AG20443 (cell line): ENCODE data around the gene PTPRR.

Experiments used
- DNase-seq: peaks from one replicate; pipeline ENCODE4 v3.0.0; 2012; ENCODE audit warnings: low spot score, mixed read lengths

PTPRR gene

DNA sequence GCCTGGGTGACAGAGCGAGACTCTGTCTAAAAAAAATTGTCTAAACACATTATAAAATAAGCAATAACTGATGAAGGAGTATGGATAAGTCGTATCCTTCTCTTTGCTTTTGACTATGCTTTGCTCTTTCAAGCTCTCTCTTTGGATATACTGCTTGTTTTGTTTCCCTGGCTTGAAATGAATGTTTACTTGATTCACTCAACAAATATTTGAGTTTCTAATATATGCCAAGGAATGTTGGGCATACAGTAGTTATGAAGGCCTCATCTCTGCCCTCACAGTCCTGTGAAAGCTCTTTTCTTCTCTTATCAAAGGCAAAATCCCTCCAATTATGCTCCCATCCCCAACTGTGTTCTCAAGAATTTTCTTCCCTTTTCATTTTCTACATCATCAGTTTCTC lies 123.5 kb downstream of the PTPRR start:
- DNase-seq = no peak

DNA sequence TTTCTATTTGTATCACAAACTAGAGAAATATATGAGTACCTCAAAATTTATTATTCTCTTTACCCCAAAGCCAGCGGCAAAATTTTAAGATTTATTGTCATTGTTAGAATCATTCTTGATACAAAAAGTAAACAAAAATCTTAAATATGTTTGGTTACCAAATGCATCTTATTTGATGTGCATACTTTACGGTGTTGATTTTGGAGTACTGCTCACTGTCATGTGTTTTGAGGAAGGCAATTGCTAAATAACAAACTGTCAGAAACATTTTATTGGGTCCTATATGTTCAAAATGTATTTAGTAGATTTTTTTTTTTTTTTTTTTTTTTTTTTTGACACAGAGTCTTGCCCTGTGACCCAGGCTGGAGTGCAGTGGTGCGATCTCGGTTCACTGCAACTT lies 124.9 kb downstream of the PTPRR start:
- no peak for DNase-seq

DNA sequence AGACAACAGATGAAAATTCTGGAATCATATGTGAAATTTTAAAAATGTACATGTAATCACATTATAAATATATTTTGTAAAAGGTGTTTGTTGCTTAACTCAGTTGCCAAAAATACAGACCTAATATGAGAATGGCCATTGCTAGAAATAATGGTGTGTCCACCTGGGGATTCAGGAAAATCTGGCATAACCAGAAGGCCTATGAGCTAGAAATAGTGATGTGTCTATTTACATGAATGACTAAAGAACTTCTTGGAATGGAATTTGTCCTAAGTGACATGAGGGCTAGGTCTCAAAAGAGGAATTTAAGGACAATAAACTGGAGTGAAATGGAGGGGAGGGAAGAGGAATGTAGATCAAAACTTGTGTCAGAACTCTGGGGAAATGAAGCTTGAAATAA lies 126.4 kb downstream of the PTPRR start:
- DNase-seq = no peak

DNA sequence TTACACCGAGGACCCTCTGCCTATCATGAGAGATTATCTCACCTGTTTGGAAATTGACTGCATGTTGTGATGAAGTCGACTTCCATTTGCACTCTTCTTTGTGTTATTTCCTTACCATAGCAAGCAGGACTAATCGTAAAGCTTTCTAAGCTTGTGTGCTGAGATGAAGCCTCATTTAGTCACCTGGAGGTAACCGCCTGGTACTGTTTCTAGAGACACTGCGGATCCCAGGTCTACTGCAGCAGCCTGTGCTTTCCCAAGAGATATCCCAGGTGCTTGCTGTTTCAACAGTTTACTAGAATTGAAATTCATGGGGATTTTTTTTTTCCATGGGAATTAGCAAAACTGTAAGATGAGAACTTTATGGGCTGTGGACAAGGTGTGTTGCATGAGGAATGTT lies 131.8 kb downstream of the PTPRR start:
- DNase-seq = no peak

DNA sequence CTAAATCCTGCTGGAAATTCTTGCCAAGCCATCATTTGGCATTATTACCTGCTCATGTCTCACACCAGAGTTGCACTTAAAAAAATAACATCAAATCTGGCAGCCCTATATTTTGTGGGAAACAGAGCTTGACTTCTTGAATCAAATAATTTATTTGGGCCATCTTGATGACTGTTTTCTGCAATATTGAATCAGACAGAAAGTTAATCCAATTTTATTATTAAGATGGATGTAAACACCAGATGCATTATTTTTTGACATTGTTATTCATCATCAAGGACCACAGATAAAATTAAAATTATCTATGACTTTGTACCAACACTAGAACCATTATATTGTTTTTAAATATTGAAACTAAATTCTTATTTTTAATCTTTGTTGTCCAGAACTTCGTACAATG lies 132.9 kb downstream of the PTPRR start:
- no peak for DNase-seq

DNA sequence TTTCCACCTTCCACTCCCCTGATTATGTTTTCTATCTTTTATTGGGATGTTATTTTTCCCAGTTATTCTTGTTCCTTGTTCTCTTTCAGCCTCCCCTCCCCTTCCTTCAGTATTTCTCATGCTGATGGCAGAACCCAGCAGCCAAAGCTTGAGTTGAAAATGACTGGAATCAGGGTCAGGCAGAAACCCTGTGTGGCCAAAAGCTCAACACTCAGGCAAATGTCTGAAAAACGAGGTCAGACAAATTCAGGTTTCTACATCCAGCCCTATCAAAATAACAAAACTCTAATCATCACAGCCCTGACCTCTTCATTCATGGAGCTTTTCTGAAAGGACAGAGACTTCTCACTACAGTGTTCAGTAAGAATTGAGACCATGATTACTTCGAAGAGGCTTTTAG lies 134.6 kb downstream of the PTPRR start:
- no peak for DNase-seq

DNA sequence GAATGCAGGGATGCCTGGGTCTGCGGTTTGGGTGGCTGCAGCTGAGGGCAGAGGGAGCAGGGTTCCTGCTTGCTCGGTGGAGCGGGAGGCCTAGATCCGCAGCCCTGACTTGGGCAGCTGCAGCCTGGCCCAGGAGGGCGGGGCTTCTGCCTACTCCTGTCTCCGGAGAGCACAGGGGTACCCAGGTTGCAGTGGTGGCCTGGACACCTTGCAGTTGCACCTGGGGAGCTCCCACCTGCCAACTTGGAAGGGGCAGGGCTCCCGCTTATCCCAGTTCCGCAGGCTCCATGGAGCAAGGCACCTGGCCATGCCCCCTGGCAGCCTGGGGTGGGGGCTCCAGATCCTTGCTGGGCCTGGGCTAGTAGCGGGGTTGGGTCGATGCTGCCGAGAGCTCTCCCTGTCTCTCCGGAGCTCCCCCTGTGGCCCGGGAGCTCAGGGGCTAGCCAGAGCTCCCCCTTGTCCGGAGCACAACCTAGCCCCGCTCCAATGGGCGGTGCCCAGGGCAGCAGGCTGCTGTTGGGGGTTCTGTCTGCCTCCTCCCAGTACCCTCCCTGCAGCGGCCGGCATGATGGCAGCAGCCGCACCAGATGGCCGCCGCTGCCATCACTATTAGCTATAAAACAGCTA lies 136.4 kb downstream of the PTPRR start:
- DNase-seq = no peak

DNA sequence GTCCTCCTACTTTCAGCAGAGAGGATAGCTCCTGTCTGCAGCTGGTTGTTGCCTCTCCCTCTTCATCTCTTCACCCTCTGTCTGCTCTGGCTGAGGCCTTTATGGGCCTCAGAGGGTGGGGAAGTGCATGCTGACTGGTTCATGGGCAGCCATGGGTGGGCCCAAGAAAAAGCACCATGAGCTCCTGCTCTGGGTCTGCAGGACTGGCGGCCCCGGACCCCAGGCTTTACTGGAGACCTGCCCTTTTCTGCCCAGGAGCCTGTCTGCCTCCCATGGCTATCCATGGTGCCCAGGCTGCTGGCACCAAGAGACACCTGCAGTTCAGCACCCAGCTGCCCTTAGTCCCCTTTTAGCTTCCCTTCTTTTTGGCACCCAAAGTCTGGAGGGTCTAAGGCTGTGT lies 137.1 kb downstream of the PTPRR start:
- DNase-seq = no peak

DNA sequence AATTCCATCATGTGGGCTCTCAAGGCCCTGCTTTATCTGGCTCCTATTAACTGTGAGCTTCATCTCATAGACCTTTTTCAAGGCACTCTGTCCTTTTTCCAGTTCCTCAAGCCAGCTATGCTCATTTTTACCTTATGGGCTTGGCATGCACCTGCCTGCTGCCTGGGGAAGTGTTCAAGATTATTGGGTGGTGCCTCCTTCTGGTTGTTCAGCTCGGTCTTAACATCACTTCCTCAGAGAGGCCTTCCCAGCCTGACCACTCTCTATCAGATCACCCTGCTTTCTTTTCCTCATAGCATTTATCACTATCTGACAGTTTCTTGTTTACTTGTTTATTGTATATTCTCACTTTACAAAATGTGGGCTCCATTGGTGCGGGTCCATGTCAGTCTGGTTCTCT lies 141.3 kb downstream of the PTPRR start:
- no peak for DNase-seq

DNA sequence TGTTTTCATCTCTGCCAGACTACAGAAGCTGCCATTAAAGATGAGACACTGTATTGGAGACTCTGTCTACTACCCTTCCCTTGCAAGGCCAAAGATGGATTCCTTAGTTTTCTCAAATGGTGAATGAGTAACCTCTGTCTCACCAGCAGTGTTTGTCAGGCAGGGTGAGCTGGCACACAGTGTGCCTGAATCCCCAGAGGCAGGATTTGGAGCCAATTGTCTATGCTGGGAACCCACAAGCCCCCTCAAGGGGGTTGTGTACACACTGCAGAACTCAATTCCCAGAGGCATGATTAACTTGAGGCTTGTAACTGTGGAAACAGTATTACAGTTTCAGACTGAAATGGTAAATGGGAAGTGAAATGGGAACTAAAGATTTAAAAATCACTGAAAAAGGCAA lies 146.5 kb downstream of the PTPRR start:
- DNase-seq = peak; percentile 12

DNA sequence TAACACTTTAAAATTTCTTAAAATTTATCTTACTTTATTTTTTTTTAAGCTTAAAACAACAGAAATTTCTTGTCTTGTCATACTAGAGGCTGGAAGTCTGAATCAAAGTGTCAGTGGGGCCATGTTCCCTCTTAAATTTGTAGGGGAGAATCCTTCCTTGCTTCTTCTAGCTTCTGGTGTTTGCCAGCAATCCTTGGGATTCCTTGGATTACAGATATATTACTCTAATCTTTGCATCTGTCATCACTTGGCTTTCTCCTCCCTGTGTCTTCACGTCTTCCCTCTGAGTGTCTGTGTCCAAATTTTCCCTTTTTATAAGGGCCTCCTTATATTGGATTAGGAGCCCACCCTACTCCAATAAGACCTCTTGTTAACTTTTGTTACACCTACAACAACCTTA lies 147.7 kb downstream of the PTPRR start:
- no peak for DNase-seq

DNA sequence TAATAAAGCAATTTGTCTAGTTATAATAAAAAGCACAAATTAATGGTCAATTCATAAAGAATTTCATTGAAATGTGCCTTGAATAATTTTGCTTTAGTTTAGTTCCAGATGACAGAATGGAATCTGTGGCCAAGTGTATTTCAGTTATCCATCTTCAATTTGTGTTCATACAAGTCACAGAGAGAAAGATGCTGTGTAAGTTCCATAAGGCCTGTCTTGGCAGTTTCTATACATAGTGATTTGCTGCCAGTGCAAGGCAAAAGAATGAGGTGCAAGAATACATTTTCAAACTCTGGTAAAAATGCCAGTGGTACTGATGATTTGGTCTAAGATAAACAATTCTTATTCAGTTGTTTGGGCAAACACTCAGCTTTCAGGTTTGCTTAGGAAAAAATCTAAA lies 149.0 kb downstream of the PTPRR start:
- no peak for DNase-seq

DNA sequence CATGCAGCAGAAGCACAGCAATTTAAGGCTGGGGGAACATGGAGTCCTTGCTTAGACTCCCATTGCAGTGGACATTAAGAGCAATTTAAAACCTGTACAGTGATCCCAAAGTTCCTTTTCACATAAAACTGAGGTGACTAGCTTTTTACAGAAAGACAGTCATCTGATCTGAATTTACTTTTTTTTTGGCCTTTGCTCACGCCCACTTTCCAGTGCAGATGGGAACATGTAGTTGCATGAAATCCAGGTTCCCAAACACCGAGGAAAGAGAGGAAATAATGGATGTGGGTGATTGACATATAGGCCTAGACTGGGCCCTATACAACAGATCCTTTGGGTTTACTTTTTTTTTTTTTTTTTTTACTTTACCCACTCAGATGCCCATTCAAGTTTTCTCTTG lies 156.9 kb downstream of the PTPRR start:
- no peak for DNase-seq

DNA sequence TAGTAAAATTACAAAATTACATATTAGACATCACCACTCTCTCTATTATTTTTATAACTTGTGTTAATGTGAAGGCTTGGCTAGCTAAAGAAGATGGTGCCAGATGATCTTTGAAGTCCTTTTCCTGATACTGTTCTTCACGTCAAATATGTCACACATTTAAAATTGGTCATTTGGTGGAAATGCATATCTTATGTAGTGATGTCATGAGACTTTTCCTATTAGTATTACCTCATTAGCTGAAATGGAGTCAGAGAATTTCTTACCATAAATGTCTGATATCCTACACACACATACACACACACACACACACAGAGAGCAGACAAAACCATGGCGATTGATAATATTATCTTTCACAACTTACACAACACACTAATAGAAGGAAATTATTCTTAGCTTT lies 158.5 kb downstream of the PTPRR start:
- DNase-seq = no peak

DNA sequence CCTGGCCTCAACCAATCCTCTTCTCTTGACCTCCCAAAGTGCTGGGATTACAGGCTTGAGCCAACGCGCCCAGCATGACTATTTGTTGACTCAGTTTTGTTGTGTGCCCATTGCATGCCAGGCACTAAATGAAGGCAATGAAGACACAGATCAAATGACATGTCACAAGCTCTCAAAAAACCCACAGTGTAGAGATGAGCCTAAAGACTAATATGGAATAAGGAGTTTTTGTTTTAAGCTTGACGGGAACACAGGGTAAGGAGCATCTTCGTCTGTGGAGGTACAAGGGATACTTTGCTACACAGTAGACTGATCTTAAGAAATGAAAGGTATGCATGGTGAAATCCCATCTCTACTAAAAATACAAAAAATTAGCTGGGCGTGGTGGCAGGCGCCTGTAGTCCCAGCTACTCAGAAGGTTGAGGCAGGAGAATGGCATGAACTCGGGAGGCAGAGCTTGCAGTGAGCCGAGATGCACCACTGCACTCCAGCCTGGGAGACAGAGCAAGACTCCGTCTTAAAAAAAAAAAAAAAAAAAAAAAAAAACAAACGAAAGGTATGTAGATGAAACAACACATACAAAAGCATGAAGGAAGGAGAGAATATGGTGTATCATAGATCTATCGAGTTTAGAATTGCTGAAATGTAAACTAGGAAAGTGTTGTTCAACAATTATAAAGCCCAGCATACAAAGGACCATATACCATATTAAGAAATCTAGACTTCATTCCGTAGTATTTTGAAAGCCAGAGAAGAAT lies 161.2 kb downstream of the PTPRR start:
- DNase-seq = no peak

DNA sequence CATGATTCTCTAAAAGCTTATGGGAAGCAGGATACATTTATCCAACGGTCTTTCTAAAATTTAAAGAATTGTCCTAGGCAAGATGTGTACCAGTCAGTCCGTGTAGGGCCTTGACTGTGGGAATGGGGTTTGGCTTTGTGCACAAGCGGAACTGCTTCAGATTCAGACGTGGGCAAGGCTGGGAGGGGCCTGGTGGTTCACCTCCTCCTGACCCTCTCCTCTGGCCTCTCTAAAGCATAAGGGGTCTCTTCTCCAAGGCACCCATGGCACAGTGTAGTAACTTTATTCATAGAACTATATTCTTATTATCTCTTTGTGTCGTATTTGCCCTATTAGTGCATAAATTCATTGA lies 162.1 kb downstream of the PTPRR start:
- DNase-seq = no peak

DNA sequence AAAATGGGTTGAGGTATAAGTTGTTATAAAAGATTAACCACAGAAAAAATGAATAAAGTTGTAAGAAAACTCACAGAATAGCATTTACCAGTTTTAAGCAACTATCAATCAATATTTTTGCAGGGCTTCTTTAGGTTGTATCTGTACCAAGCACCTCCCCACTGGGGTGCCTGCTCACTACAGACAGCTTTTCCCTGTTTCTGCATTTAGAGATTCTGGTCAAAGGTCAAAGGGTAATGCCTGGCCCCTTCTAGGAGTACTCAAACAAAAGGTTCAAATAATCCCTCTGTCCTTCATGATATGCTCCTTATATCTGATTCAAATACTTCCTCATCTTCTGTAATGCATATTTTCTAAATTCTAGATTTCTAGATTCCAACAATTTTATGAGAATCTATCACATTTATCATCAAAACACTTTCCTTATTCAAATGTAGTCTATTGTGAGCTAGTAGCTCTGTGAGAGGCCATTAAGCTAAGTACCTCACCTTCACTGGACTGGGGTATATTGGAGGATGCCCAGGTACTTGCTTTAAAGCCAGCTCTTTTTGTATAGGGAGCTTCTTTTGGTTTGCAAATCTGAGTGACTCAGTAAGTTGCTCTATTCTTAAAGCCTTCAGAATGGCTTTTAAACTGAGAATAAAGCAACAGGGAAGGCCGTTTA lies 162.6 kb downstream of the PTPRR start:
- DNase-seq = no peak

DNA sequence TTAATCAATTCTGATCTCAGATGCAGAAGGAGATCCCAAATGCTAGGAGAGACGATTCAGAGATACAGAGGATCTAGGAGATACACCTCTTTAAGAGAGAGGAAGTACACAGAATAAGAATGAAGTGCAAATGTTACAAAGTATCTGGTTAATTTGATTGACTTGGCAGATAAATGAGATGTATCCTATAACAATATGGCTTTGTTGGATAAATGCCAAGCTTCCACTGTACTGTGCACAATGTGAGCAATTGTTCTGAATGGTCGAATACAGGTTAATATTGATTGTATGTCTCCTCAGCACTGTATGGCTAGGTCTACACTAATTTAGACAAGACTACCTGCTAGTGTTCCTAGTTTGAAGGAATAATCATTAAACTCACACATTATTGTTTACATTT lies 163.7 kb downstream of the PTPRR start:
- DNase-seq = no peak

DNA sequence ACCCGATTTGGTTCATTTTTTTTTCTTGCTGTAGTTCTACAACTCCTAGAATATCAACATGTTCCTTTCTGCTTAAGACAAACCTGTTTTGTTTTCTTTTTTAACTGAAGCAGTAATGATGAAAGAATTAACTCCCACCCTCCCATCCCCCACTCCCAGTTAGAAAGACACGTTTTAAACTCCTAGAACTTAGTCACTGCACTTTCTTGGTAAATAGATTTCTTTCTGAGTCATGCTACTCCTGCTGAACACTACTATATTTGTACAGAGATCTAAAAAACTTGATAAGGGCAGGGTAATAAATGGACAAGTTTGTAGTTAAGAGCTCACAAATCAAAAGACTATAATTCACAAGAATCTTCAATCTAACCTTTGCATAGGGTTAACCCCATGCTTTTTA lies 164.4 kb downstream of the PTPRR start:
- no peak for DNase-seq

DNA sequence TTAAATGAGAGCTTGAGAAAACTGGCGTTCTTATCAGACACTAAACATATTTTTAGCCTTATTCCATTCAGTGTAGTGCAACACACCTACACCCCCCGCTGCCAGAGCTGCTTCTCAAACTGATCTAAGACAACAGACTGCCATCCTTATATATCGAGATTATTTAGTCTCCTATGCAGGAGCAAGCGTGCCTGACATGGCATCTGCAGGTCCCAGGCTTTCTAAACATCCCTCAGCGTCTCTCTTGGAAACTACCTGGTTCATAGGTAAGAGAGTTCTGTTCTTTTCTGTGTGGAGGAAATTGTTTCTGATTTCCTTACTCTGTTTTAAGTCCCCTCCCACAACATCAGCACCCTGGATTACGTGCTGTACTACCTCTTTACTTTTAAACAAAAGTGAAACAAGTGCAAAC lies 166.2 kb downstream of the PTPRR start:
- DNase-seq = no peak

DNA sequence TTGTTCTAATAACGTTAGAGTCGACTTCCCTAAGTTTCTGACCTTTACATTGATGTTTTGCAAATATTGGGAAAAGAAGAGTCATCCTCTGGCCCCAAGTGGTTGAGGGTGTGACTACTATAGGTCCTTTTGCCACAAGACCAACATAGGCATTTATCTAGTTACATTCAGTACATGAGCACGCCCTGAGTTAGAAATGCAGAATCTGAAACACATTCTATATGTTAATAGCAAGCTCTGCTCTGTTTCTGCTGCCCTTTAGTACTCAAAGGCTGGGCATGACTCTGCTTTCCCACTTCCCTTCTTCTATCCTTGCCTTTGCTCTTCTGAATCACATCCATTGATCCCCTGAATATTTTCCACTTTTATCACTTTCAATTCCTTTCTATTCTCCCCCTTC lies 168.2 kb downstream of the PTPRR start:
- DNase-seq = no peak

DNA sequence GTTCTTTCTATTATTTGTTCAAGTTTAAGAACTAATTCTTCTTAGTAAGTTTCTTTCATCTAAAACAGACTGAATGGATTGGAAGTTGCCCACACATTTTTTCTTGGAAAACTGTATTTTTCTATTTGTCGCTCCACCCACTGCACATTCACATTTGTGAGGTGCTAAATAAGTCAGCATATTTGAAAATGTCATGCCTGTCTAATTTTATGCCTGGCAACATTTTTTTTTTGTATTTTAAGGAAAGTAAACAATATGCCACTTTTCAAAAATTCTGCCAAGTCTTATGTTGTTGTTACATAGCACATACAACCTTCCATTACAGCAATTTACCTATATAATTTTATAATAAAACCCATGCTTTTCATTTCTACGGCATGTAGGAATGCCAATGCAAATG lies 170.6 kb downstream of the PTPRR start:
- no peak for DNase-seq

DNA sequence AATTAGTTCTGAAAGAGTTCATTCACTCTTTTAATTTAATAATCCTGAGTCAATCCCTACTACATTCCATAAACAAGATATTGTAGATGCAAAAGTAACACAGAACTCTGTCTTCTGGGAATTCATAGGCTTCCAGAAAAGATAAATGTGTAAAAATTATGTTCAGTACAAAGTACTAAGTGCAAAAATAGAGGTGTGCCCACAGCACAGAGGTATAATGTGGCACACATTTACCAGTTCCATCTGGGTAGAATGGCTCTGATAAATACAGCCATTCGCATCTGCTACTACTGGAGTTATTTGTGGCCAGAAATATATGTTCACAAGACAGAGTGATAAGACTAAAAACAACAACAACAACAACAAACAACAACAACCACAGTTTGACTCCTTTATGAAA lies 171.7 kb downstream of the PTPRR start:
- no peak for DNase-seq
